HFF-Myc (cell line): ENCODE data around the gene ZDHHC20.

Experiments used
- DNase-seq: peaks from one replicate; pipeline ENCODE4 v3.0.0-alpha.2; 2011; ENCODE audit warnings: low read depth; ENCODE audit errors: extremely low read depth
- H3K4me3 ChIP-seq: replicated peaks from 2 replicates; pipeline ENCODE4 v1.5.1; 2011; ENCODE audit warnings: low read depth, mild to moderate bottlenecking, control low read depth, low read length
- CTCF ChIP-seq: IDR thresholded peaks from 2 replicates; pipeline ENCODE4 v1.5.1; 2012; ENCODE audit warnings: mild to moderate bottlenecking, low read depth, low read length, control low read depth; ENCODE audit errors: missing control alignments

Gene ZDHHC20

GRCh38 chr13:21359855-21360254 is 99.2 kb downstream of the ZDHHC20 start:
- DNase-seq, result no peak
- TF ChIP-seq CTCF, result no peak

GRCh38 chr13:21355304-21355703 is 103.8 kb downstream of the ZDHHC20 start:
- DNase-seq, result no peak
- no peak for TF ChIP-seq CTCF
- no peak overlapping the region for H3K4me3 ChIP-seq

More at GRCh38 chr13:21359855-21360254, 99.2 kb downstream of the ZDHHC20 start:
- no peak overlapping the region for H3K4me3 ChIP-seq

GRCh38 chr13:21354721-21355120 is 104.4 kb downstream of the ZDHHC20 start:
- H3K4me3 ChIP-seq, result no peak overlapping the region
- TF ChIP-seq CTCF, result no peak
- DNase-seq, result no peak

- no peak for TF ChIP-seq CTCF
- no peak for DNase-seq
- no peak overlapping the region for H3K4me3 ChIP-seq
Observed at GRCh38 chr13:21348488-21349120, 110.5 kb downstream of the ZDHHC20 start.

- TF ChIP-seq CTCF, result no peak
- no peak for DNase-seq
- no peak overlapping the region for H3K4me3 ChIP-seq
Observed at GRCh38 chr13:21347753-21348318, 111.3 kb downstream of the ZDHHC20 start.

GRCh38 chr13:21344662-21345176 is 114.4 kb downstream of the ZDHHC20 start:
- H3K4me3 ChIP-seq, result no peak overlapping the region
- no peak for DNase-seq

More at GRCh38 chr13:21344662-21345176, 114.4 kb downstream of the ZDHHC20 start:
- no peak for TF ChIP-seq CTCF
